Activated T-cell treated with anti-CD3 and anti-CD28 coated beads, Interleukin-2, amount 50 U/mL, for 48 hours (primary cell): ENCODE results near the gene ABCC8.

ENCODE experiments used
- DNase-seq, 2 experiments: peaks; one replicate each; pipeline ENCODE4 v3.0.0-alpha.2; 2020

ABCC8 gene

DNA sequence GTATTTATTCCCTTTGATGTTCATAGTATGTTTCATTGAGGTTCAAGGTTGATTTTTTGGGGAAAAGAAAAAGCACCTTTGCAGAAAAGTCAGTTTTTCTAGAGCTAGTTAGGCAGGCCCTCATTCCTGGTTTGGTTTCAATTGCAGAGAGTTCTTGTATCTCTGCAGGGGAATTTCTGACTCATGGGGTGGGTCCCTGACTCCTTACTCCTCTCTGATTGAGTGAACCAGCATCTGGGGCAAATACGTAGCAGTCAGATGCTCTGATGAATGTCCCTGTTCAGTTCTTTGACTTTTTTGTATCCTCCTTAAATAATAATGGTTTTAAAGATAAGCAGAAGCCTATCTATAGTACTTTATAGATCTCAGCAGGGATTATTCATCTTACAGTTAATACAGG is 132.7 kb downstream of the ABCC8 start:
- peak; percentile 36 to 44 for DNase-seq

- no peak for DNase-seq
These were observed 133.4 kb downstream of the ABCC8 start for GRCh38 chr11:17343257-17343656.
